ENCODE measurements around the gene LAP3.

DNA sequence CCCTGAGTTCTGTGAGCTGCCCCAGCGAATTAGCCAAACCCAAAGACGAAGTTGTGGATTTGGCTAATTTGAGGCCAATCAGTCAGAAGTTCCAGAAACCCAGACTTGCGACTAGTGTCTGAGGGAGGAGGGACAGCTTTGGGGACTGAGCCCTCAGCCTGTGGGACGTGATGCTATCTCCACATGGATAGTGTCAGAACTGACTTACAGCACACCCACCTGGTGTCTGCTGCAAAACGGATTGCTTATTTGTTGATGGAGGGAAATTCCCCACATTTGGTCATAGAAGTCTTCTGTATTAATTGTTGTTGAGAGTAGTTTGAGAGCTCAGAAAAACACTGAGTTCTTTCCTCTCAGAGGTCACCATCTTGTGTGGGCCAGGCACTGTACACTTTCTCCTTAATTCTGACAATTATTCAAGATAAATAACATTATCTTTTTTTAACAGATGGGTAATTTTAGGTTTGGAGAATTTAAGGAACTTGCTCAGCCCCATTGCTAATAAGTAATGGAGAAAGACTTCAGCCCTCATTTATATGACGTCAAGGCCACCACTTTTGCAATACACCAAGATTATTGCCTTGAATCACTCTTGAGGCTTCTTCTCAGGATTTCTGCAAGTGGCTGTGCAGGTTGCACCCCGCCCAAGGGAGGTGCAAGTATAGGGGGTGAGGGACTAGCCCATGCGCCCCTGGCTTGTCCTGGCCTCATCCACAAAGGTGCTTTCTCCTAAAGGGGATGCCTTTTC is 45.3 kb upstream of the LAP3 start:
- TF ChIP-seq BHLHE40 (IDR thresholded peaks at IDR 0.05; ENCODE audit: borderline replicate concordance) (no peak), L3MBTL2 (conservative IDR thresholded peaks at IDR 0.05) (no peak), SP1 (IDR thresholded peaks at IDR 0.05) (no peak), FOXA1 (IDR thresholded peaks at IDR 0.05) (no peak), ELF4 (IDR thresholded peaks at IDR 0.05) (no peak), SUZ12 (IDR thresholded peaks at IDR 0.05) (no peak)
